ELF-1 (cell line): Measurements from ENCODE around the gene SPRR1A.
A peak's percentile ranks its signal among the peaks of the same experiment; 100 is the strongest.

Source experiments
- DNase-seq: peaks from one replicate; pipeline ENCODE4 v3.0.0-alpha.2; 2016; ENCODE audit warnings: low read depth, low spot score

The SPRR1A gene

DNA sequence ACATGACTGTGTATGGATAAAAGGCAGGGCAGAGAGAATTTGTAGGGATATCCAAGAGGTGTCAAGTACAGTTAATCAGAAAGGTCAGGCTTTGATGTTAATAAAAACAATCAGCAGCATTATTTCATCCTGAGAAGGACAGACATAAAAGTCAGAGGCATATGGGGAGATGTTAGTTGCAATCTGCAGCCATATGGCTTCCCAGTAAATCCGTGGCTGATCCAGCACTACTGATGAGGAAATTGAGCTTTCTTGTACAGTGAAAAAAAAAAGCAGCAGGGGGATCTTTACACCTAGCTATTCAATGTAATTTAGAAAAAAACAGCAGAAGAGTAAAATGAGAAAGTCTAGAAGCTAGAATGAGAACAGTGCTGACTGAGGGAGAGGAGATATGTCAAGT lies 44.9 kb downstream of the SPRR1A start:
- no peak for DNase-seq

DNA sequence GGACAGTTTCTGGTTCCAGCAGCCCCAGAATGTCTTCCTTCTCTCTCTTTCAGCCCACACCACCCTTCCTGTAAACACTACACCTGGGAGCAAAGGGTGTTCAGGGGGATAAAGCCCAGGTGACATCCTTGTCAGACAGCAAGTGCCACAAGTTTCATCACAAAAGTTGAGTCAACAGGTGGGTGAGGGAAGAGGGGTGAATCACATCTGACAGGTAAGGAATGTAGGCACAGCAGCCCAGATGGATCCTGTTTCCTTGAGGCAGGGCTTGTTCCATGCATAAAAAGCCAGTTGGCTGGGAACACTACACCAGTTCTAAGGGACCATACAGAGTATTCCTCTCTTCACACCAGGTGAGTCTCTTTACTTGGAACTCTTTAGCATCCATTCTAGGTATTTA lies 47.0 kb downstream of the SPRR1A start, which contains the start of gene SPRR1B:
Gene SPRR1B (plus strand): TSS at position 309 of the 400 bp plus-strand sequence. CDS start 1,143 bp downstream, outside the sequence.
- no peak for DNase-seq

DNA sequence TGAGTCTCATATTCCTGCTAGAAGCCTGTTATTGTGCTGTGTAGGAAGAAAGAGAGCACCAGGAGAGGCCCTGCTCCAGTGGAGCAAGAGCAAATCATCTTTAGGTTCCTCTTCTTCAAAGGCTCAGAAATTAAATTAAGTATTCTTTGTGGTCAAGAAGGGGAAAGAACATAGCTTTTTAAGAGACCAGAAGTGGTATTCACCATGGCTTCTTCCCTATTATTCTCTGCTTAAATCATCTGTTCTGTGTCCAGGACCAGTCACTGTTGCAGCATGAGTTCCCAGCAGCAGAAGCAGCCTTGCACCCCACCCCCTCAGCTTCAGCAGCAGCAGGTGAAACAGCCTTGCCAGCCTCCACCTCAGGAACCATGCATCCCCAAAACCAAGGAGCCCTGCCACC lies 48.2 kb downstream of the SPRR1A start:
- no peak for DNase-seq

GRCh38 chr1:153032677-153033308 lies 48.9 kb downstream of the SPRR1A start:
- DNase-seq: peak; percentile 32

GRCh38 chr1:153035211-153035610 lies 51.3 kb downstream of the SPRR1A start:
- no peak for DNase-seq
